A549 (cell line): ENCODE results near the gene GRPEL2.

Experiments
- CEBPB ChIP-seq, 2 experiments: fragments of >200 bp in 1 of 2; sonication (Bioruptor Twin) in 1 of 2; formaldehyde crosslinking in 1 of 2; IDR thresholded peaks; 2 replicates each; pipeline ENCODE4 v1.6.1; 2012 to 2016
- CTCF ChIP-seq: fragments of >200 bp; sonication (Bioruptor Twin); formaldehyde crosslinking; IDR thresholded peaks from 3 replicates; pipeline ENCODE4 v1.5.1; 2016
- JUN ChIP-seq, 2 experiments: fragments of >200 bp; sonication (Bioruptor Twin); formaldehyde crosslinking; IDR thresholded peaks; 2 replicates in 1 of 2; 3 replicates in 1 of 2; pipeline ENCODE4 v1.6.1; 2016 to 2017
- KDM1A ChIP-seq: fragments of 200-600 bp; sonication (generic); IDR thresholded peaks from 2 replicates; pipeline ENCODE4 v1.6.1; 2016; ENCODE audit warnings: low read depth, mild to moderate bottlenecking
- MAFK ChIP-seq: fragments of 450-650 bp; IDR thresholded peaks from 2 replicates; pipeline ENCODE4 v1.6.1; 2014; ENCODE audit not compliant: partially characterized antibody
- POLR2A ChIP-seq: IDR thresholded peaks from 2 replicates; pipeline ENCODE4 v1.6.1; 2012; ENCODE audit warnings: mild to moderate bottlenecking, low read length
- RFX5 ChIP-seq: fragments of 450-650 bp; IDR thresholded peaks from 2 replicates; pipeline ENCODE4 v1.7.1; 2014; ENCODE audit warnings: antibody characterized with exemption, mild to moderate bottlenecking, moderate library complexity
- SMC3 ChIP-seq: fragments of >200 bp; sonication (Bioruptor Twin); formaldehyde crosslinking; IDR thresholded peaks from 3 replicates; pipeline ENCODE4 v1.6.1; 2018; ENCODE audit warnings: inconsistent platforms

GRCh38 chr5:149357370-149358293 lies 12.3 kb downstream of the GRPEL2 start, which contains the start of gene PCYOX1L:
- TF ChIP-seq MAFK (peak; percentile 98), CEBPB (IDR thresholded peaks at IDR 0.05) (no peak), CTCF (no peak), JUN (IDR thresholded peaks at IDR 0.05) (peak in 1 of 2 experiments; percentile 49; a peak in 1 of 5 replicates), POLR2A (peak; percentile 78), KDM1A (peak; percentile 58; the same call in 1 of the 2 replicates), SMC3 (no peak), RFX5 (no peak)
